ENCODE measurements around the gene CPLX3. TPM values are rescaled to one million over a fixed set of nuclear protein-coding genes. Genes with fewer than 3 reads are reported as not detected.

CPLX3 gene
- total RNA-seq, 4 donors from 2014 or later, result not detected

DNA sequence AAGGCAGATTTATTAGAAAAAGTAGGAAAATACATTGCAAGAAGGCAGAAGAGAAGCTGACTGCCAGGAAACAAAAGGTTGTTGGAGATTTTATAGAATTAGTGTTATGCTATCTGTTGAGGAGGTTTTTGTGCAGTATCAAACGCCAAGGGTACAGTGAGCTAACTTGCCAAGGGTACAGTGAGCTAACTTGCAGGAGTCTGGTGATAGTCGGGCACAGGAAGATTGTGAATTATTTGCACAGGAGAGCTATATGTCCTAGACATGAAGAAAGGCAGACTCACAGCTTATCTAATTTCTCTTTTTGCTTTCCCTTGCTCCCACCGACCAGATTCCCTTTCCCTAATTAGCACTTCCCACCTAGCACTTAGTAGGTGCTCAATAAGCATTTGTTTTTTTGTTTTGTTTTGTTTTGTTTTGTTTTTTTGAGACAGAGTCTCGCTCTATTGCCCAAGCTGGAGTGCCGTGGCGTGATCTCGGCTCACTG lies 47.2 kb upstream of the CPLX3 start:
- H3K4me1 ChIP-seq, result peaks cover 0 to 54% (median 23%) of the 10 kb centered on the region in 3 donors
- H3K27ac ChIP-seq, result no peak overlapping the region
- ATAC-seq, result no peak
- TF ChIP-seq, protein P1, sequence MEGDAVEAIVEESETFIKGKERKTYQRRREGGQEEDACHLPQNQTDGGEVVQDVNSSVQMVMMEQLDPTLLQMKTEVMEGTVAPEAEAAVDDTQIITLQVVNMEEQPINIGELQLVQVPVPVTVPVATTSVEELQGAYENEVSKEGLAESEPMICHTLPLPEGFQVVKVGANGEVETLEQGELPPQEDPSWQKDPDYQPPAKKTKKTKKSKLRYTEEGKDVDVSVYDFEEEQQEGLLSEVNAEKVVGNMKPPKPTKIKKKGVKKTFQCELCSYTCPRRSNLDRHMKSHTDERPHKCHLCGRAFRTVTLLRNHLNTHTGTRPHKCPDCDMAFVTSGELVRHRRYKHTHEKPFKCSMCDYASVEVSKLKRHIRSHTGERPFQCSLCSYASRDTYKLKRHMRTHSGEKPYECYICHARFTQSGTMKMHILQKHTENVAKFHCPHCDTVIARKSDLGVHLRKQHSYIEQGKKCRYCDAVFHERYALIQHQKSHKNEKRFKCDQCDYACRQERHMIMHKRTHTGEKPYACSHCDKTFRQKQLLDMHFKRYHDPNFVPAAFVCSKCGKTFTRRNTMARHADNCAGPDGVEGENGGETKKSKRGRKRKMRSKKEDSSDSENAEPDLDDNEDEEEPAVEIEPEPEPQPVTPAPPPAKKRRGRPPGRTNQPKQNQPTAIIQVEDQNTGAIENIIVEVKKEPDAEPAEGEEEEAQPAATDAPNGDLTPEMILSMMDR (IDR thresholded peaks at IDR 0.05), result no peak
- no peak for TF ChIP-seq POLR2AphosphoS5 (IDR thresholded peaks at IDR 0.05)
- no peak for TF ChIP-seq EP300 (IDR thresholded peaks at IDR 0.05)
- H3K4me3 ChIP-seq, result no peak overlapping the region
- no peaks in the 10 kb centered on the region for H3K9me3 ChIP-seq
- WGBS, 2 donors (ENCODE audit: low coverage in 1 of 2), result 80 to 83% methylated on average over 3 to 7 of the region's 7 CpGs
- H3K36me3 ChIP-seq, result no peaks in the 10 kb centered on the region
- no peaks in the 10 kb centered on the region for H3K27me3 ChIP-seq

DNA sequence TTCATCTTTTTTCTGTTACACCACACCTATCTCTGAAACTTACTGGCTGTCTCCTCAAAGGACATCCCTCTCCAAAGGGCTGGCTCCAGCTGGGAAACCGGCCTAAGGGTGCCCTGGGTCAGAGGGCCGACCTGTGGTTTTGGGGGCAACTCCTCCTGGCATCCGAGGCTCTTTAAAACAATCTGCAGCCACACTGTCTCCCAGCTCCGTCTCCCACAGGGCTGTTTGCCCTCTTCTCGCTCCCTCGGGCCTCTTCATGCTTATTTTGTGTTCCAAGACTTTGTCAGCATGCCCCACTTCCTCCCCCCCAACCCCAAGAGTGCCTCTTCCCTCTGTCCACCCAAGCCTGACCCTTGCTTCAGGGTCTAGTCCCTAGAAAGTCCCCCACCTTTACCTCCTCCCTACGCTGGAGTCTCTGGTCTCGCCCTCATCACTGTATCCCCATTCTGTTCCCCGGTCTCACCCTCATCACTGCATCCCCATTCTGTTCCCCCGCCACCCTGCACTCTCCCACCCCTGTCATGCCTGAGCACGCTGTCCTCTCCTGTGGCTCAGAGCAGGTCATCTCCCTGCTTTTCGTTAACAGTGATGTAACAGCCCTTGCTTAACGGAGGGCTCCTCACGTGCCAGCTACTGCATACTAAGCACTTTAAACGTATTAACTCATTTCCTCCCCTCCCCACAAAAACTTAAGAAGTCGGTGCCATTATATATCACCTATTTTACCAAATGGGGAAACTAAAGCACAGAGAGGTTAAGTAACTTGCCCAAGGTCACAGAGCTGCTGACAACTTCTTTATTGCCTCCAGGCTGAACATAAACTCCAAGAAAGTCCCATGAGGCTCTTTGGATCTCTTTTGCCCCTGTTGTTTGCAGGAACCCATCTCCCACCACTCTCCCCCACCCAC lies 45.6 kb upstream of the CPLX3 start:
- Histone ChIP-seq H3K9me3 (no peaks in the 10 kb centered on the region), H3K36me3 (no peaks in the 10 kb centered on the region), H3K4me1 (peaks cover 0 to 70% (median 34%) of the 10 kb centered on the region in 3 donors), H3K4me3 (peak overlapping the region in 1 of 2 donors; percentile 75), H3K27ac (peak overlapping the region in 1 of 4 donors; percentile 87), H3K27me3 (no peaks in the 10 kb centered on the region)
- TF ChIP-seq, protein P1 (IDR thresholded peaks at IDR 0.05), result no peak
- TF ChIP-seq EP300 (IDR thresholded peaks at IDR 0.05), result no peak
- TF ChIP-seq POLR2AphosphoS5 (IDR thresholded peaks at IDR 0.05), result no peak
- TF ChIP-seq POLR2A (IDR thresholded peaks at IDR 0.05), result no peak
- ATAC-seq, result no peak
- 50 to 70% methylated on average over 9 to 14 of the region's 16 CpGs for WGBS, 2 donors (ENCODE audit: low coverage in 1 of 2)

DNA sequence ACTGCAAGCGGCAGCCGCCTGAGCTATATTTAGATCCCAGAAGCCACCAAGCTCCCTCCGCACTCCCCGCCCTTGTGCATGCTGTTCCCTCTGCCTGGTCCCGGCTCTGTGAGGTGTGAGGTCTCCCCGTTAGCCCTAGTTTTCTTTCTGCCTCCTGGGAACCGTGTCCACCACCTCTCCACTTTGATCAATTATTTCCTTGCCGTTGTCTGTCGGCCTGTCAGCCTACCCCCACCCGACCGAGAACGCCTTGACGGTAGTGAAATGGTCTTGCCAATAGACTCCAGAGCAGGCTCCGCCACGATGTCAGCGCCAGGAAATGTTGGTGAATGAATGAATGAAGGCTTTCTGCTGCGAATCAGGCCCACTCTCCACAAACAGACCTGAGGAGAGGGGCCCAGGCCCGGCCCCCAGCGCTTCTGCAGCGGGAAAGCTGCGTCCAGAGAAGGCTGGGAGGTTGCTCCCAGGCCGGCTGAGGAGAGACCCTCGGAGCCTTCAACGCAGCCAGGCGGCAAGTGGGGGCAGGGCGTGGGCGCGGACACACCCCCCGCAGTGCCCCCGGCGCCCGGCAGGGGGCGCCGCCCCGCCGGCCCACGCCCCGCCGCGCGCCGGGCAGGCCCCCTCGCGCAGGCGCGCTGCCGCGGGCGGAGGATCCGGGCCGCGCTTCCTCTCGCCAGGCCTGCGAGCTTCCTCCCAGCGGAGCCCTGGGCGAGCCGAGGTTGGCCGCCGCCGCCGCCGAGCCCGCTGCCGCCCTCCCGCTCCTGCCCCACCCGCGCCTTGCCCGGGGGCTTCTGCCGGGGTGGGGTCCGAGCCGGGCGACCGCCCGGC lies 44.8 kb upstream of the CPLX3 start, which contains the start of gene CSK:
TSS of gene CSK (plus strand) at position 650 of the 828 bp plus-strand sequence. CDS start 16,218 bp downstream, outside the sequence.
- Histone ChIP-seq H3K9me3 (no peaks in the 10 kb centered on the region), H3K4me3 (peak within 1 kb of the TSS; percentile 75 to 90), H3K36me3 (no peaks in the 10 kb centered on the region), H3K4me1 (peaks cover 0 to 75% (median 42%) of the 10 kb centered on the region in 3 donors), H3K27me3 (no peaks in the 10 kb centered on the region), H3K27ac (peak within 1 kb of the TSS; percentile 44 to 95 (median 88))
- WGBS, 2 donors (ENCODE audit: low coverage in 1 of 2), result 0 to 2% methylated on average over 1 to 6 of the region's 74 CpGs
- no peak for TF ChIP-seq POLR2AphosphoS5 (IDR thresholded peaks at IDR 0.05)
- TF ChIP-seq, protein P1 (IDR thresholded peaks at IDR 0.05), result peak in 3 of 4 experiments; percentile 62 to 67 (median 63)
- TF ChIP-seq EP300 (IDR thresholded peaks at IDR 0.05), result no peak
- peak; percentile 53 to 55 for TF ChIP-seq POLR2A (IDR thresholded peaks at IDR 0.05)
- peak; percentile 91 for ATAC-seq

DNA sequence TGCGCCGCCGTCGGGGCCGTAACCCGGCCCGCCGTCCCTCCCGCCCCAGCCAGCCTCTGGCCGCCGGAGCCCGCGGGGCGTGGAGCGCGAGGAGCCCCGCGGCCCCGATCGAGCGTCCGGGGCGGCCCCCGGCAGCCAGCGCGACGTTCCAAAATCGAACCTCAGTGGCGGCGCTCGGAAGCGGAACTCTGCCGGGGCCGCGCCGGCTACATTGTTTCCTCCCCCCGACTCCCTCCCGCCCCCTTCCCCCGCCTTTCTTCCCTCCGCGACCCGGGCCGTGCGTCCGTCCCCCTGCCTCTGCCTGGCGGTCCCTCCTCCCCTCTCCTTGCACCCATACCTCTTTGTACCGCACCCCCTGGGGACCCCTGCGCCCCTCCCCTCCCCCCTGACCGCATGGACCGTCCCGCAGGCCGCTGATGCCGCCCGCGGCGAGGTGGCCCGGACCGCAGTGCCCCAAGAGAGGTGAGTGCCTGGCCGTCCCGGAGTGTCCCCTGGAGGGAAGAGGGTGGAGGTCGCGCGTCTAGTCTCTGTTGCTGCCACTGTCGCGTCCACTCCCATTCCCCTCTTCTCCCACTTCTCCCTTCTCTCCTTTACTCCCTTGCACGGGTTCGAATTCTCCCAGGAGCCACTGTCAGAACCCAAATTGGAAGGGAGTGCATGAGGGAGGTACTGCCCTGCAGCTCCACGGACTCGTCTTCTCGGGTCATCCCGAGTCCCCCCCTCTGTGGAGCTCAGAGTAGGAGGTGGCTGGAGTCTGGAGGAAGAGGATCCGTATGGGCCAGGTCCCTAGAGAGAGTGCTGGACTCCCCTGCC lies 44.0 kb upstream of the CPLX3 start:
- no peaks in the 10 kb centered on the region for H3K9me3 ChIP-seq
- WGBS, 2 donors (ENCODE audit: low coverage in 1 of 2), result 0% methylated on average over 1 to 12 of the region's 72 CpGs
- peak; percentile 56 for ATAC-seq
- H3K27ac ChIP-seq, result peak overlapping the region; percentile 44 to 95 (median 88)
- TF ChIP-seq POLR2A (IDR thresholded peaks at IDR 0.05), result no peak
- TF ChIP-seq, protein P1 (IDR thresholded peaks at IDR 0.05), result no peak
- no peaks in the 10 kb centered on the region for H3K36me3 ChIP-seq
- H3K27me3 ChIP-seq, result no peaks in the 10 kb centered on the region
- peak overlapping the region; percentile 75 to 90 for H3K4me3 ChIP-seq
- H3K4me1 ChIP-seq, result peaks cover 0 to 75% (median 50%) of the 10 kb centered on the region in 3 donors

Data from gastroesophageal sphincter (tissue), 4 donors.